Measurements from ENCODE around the gene RFX8. TPM values are rescaled to one million over a fixed set of nuclear protein-coding genes. Genes with fewer than 3 reads are reported as not detected.

The RFX8 gene
- total and polyA plus RNA-seq, 2 donors (not counting 3 experiments of a cell fraction or from before 2014, with no cell fraction given): 0.21 to 1.00 TPM

DNA sequence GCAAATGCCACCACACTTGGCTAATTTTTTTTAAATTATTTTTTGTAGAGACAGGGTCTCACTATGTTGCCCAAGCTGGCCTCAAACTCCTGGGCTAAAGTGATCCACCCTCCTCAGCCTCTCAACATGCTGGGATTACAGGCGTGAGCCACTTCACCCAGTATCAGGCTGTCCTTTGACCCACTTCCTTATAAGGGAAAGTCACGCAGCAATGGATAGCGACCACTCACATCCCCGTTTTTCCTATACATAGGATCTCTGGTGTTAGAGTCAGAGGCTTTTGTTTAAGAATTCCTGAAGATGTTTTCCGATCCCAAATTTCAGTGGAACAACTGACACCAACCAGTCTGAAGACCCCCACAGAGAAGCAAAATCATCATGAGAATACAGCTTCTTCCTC is 41.4 kb upstream of the RFX8 start:
- dilution Hi-C loops (cut with MboI; ENCODE audit: extremely low pct_ligation_motif_present, low sequenced_read_pairs): no loop called here
- FAIRE-seq (no peak), DNase-seq (ENCODE audit: low read depth, low spot score) (no peak)
- H3K4me2 ChIP-seq (ENCODE audit: insufficient read depth, low read length): no peak overlapping the region
- no peaks in the 10 kb centered on the region for H3K9me3 ChIP-seq (replicated peaks; ENCODE audit: control insufficient read depth, insufficient read depth, low read length)
- no peaks in the 10 kb centered on the region for H3K27me3 ChIP-seq (ENCODE audit: control insufficient read depth in 2 of 2, insufficient read depth in 2 of 2, low read length in 2 of 2)
- H3K4me3 ChIP-seq (replicated peaks in 1 of 3; ENCODE audit: insufficient read depth in 1 of 3, low read depth in 1 of 3, low read length in 3 of 3): no peak overlapping the region
- H3K9ac ChIP-seq (replicated peaks; ENCODE audit: extremely low read depth, insufficient read depth, low read length): no peak overlapping the region
- H3K27ac ChIP-seq (ENCODE audit: insufficient read depth, low read depth, low read length): peak overlapping the region; percentile 84
- TF ChIP-seq FOS (IDR thresholded peaks at IDR 0.05; ENCODE audit: borderline replicate concordance, insufficient read depth, low read length): no peak
- TF ChIP-seq EZH2 (IDR thresholded peaks at IDR 0.05; ENCODE audit: borderline replicate concordance, low read depth, low read length, severe bottlenecking): no peak
- TF ChIP-seq, protein P1, sequence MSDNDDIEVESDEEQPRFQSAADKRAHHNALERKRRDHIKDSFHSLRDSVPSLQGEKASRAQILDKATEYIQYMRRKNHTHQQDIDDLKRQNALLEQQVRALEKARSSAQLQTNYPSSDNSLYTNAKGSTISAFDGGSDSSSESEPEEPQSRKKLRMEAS (IDR thresholded peaks at IDR 0.05; ENCODE audit: insufficient read depth, insufficient read length): no peak
- TF ChIP-seq POLR2AphosphoS5 (IDR thresholded peaks at IDR 0.05; ENCODE audit: insufficient read depth, low read depth, low read length): no peak
- TF ChIP-seq GATA2 (IDR thresholded peaks at IDR 0.05; ENCODE audit: insufficient read depth, insufficient read length, low read depth, low read length): no peak
- no peak for TF ChIP-seq POLR2A (IDR thresholded peaks at IDR 0.05; ENCODE audit: low read depth, low read length)
- H4K20me1 ChIP-seq (replicated peaks; ENCODE audit: control insufficient read depth, extremely low read depth, insufficient read depth, low read length): no peaks in the 10 kb centered on the region
- H3K36me3 ChIP-seq (ENCODE audit: control insufficient read depth in 2 of 2, extremely low read depth in 1 of 2, insufficient read depth in 2 of 2, low read length in 2 of 2): no peaks in the 10 kb centered on the region
- H2AFZ ChIP-seq (ENCODE audit: low read depth, low read length): no peak overlapping the region
- intact Hi-C loops (cut with micrococcal nuclease): loop anchor here (5.0 kb wide), 1 partner anchor 256 kb away; no protein-coding TSS in a partner anchor
- no peaks in the 10 kb centered on the region for H3K79me2 ChIP-seq (ENCODE audit: control insufficient read depth, insufficient read depth, low read length)
- peaks cover 57% of the 10 kb centered on the region for H3K4me1 ChIP-seq (ENCODE audit: control insufficient read depth, extremely low read depth, insufficient read depth, low read length)
- BruUV-seq (replicated peaks): no TSS peak
- POLR2A ChIA-PET: no interaction called here
- no peaks in the 10 kb centered on the region for H3K9me1 ChIP-seq (replicated peaks; ENCODE audit: control insufficient read depth, extremely low read depth, insufficient read depth, low read length)
- CTCF ChIA-PET: interaction anchor here (1.1 to 1.6 kb wide), 5 partner anchors 18 to 184 kb away, joined by 3 to 8 read pairs (median 5); no protein-coding TSS in a partner anchor

DNA sequence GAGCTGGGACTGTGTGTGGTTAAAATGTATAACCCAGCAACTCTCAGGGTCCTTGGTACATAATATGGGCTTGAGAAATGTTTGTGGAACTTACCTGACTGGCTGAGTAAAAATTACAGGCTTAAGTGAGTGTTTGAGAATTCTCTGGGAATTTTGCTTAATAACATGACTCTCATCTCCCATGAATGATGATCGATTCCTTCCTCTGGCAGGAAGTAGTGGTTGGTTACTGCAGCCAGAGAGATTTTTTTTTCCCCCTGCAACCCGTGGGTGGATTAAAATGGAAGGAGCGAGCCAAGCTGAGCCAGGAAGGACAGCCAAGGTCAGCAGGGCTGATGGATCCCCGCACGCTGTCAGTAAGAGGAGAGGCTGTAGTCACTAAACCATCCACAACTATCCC is 40.6 kb upstream of the RFX8 start:
- Histone ChIP-seq H2AFZ (ENCODE audit: low read depth, low read length) (peak overlapping the region; percentile 54), H3K9me3 (replicated peaks; ENCODE audit: control insufficient read depth, insufficient read depth, low read length) (no peaks in the 10 kb centered on the region), H3K9me1 (replicated peaks; ENCODE audit: control insufficient read depth, extremely low read depth, insufficient read depth, low read length) (no peaks in the 10 kb centered on the region), H3K4me3 (replicated peaks in 1 of 3; ENCODE audit: insufficient read depth in 1 of 3, low read depth in 1 of 3, low read length in 3 of 3) (no peak overlapping the region), H3K79me2 (ENCODE audit: control insufficient read depth, insufficient read depth, low read length) (no peaks in the 10 kb centered on the region), H3K4me1 (ENCODE audit: control insufficient read depth, extremely low read depth, insufficient read depth, low read length) (peaks cover 50% of the 10 kb centered on the region), H3K9ac (replicated peaks; ENCODE audit: extremely low read depth, insufficient read depth, low read length) (no peak overlapping the region), H3K4me2 (ENCODE audit: insufficient read depth, low read length) (peak overlapping the region; percentile 14), H4K20me1 (replicated peaks; ENCODE audit: control insufficient read depth, extremely low read depth, insufficient read depth, low read length) (no peaks in the 10 kb centered on the region), H3K27me3 (ENCODE audit: control insufficient read depth in 2 of 2, insufficient read depth in 2 of 2, low read length in 2 of 2) (no peaks in the 10 kb centered on the region), H3K27ac (ENCODE audit: insufficient read depth, low read depth, low read length) (peak overlapping the region; percentile 30), H3K36me3 (ENCODE audit: control insufficient read depth in 2 of 2, extremely low read depth in 1 of 2, insufficient read depth in 2 of 2, low read length in 2 of 2) (no peaks in the 10 kb centered on the region)
- POLR2A ChIA-PET: no interaction called here
- FAIRE-seq (peak; percentile 77), DNase-seq (ENCODE audit: low read depth, low spot score) (peak; percentile 65)
- intact Hi-C loops (cut with micrococcal nuclease): loop anchor here (2.0 to 5.0 kb wide), 2 partner anchors 15 to 257 kb away; no protein-coding TSS in a partner anchor
- peak; percentile 44 for TF ChIP-seq FOS (IDR thresholded peaks at IDR 0.05; ENCODE audit: borderline replicate concordance, insufficient read depth, low read length)
- TF ChIP-seq, protein P2, sequence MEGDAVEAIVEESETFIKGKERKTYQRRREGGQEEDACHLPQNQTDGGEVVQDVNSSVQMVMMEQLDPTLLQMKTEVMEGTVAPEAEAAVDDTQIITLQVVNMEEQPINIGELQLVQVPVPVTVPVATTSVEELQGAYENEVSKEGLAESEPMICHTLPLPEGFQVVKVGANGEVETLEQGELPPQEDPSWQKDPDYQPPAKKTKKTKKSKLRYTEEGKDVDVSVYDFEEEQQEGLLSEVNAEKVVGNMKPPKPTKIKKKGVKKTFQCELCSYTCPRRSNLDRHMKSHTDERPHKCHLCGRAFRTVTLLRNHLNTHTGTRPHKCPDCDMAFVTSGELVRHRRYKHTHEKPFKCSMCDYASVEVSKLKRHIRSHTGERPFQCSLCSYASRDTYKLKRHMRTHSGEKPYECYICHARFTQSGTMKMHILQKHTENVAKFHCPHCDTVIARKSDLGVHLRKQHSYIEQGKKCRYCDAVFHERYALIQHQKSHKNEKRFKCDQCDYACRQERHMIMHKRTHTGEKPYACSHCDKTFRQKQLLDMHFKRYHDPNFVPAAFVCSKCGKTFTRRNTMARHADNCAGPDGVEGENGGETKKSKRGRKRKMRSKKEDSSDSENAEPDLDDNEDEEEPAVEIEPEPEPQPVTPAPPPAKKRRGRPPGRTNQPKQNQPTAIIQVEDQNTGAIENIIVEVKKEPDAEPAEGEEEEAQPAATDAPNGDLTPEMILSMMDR (IDR thresholded peaks at IDR 0.05; ENCODE audit: extremely low read depth in 1 of 2, insufficient read depth in 1 of 2, low read depth in 1 of 2, low read length in 2 of 2): no peak
- TF ChIP-seq JUN (IDR thresholded peaks at IDR 0.05; ENCODE audit: borderline replicate concordance, insufficient read depth, insufficient read length, low read depth): no peak
- no peak for TF ChIP-seq MYC (IDR thresholded peaks at IDR 0.05; ENCODE audit: low read depth, low read length)
- TF ChIP-seq GATA2 (IDR thresholded peaks at IDR 0.05; ENCODE audit: insufficient read depth, insufficient read length, low read depth, low read length): peak; percentile 13
- TF ChIP-seq POLR2AphosphoS5 (IDR thresholded peaks at IDR 0.05; ENCODE audit: insufficient read depth, low read depth, low read length): peak; percentile 50
- dilution Hi-C loops (cut with MboI; ENCODE audit: extremely low pct_ligation_motif_present, low sequenced_read_pairs): no loop called here
- no TSS peak for BruUV-seq (replicated peaks)
- CTCF ChIA-PET: interaction anchor here (0.9 to 1.1 kb wide), 2 partner anchors 17 to 210 kb away, joined by 3 read pairs; no protein-coding TSS in a partner anchor

Data from endothelial cell of umbilical vein (primary cell).